ENCODE results near the gene DCLK2.

DCLK2 gene

GRCh38 chr4:150212927-150213326 is 134.7 kb downstream of the DCLK2 start:
- Histone ChIP-seq H3K4me1 (ENCODE audit: insufficient read depth, low read length) (peaks cover 4% of the 10 kb centered on the region), H3K36me3 (ENCODE audit: insufficient read depth, low read depth, low read length) (no peaks in the 10 kb centered on the region), H3K9me3 (ENCODE audit: insufficient read depth, low read depth, low read length) (no peaks in the 10 kb centered on the region), H3K27me3 (ENCODE audit: insufficient read depth, low read length) (no peaks in the 10 kb centered on the region), H3K27ac (ENCODE audit: low read length) (no peak overlapping the region), H3K4me3 (ENCODE audit: low read length) (no peak overlapping the region), H3K9ac (ENCODE audit: low read depth, low read length) (no peak overlapping the region)

DNA sequence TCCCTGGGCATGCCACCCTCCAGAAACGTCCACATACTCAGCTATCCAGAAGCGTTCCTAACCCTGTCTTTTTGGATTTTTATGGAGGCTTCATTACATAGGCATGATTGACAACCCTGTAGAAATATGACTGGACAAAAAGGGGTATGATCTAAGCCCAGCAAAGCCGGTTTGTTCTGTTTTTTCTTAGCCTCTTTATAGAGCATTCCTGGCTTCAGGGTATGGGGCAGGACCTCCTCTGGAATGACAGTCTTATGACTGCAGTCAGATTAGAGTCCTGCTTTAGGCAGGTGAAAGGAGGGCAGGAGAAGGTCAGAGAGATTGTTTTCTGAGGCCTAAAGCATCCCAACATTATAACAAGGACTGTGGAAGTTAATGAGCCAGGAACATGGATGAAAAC is 137.4 kb downstream of the DCLK2 start:
- no peak overlapping the region for H3K9ac ChIP-seq (ENCODE audit: low read depth, low read length)
- no peak overlapping the region for H3K27ac ChIP-seq (ENCODE audit: low read length)
- H3K36me3 ChIP-seq (ENCODE audit: insufficient read depth, low read depth, low read length): no peaks in the 10 kb centered on the region
- no peak overlapping the region for H3K4me3 ChIP-seq (ENCODE audit: low read length)
- no peaks in the 10 kb centered on the region for H3K9me3 ChIP-seq (ENCODE audit: insufficient read depth, low read depth, low read length)
- peaks cover 4% of the 10 kb centered on the region for H3K4me1 ChIP-seq (ENCODE audit: insufficient read depth, low read length)
- H3K27me3 ChIP-seq (ENCODE audit: insufficient read depth, low read length): no peaks in the 10 kb centered on the region

GRCh38 chr4:150216726-150217125 is 138.5 kb downstream of the DCLK2 start:
- no peaks in the 10 kb centered on the region for H3K36me3 ChIP-seq (ENCODE audit: insufficient read depth, low read depth, low read length)
- no peak overlapping the region for H3K27ac ChIP-seq (ENCODE audit: low read length)
- no peaks in the 10 kb centered on the region for H3K9me3 ChIP-seq (ENCODE audit: insufficient read depth, low read depth, low read length)
- no peak overlapping the region for H3K4me3 ChIP-seq (ENCODE audit: low read length)
- no peak overlapping the region for H3K9ac ChIP-seq (ENCODE audit: low read depth, low read length)
- no peaks in the 10 kb centered on the region for H3K27me3 ChIP-seq (ENCODE audit: insufficient read depth, low read length)
- peaks cover 4% of the 10 kb centered on the region for H3K4me1 ChIP-seq (ENCODE audit: insufficient read depth, low read length)

- no peak overlapping the region for H3K27ac ChIP-seq (ENCODE audit: low read length)
- H3K4me3 ChIP-seq (ENCODE audit: low read length): no peak overlapping the region
- H3K36me3 ChIP-seq (ENCODE audit: insufficient read depth, low read depth, low read length): no peaks in the 10 kb centered on the region
- H3K4me1 ChIP-seq (ENCODE audit: insufficient read depth, low read length): peaks cover 4% of the 10 kb centered on the region
- H3K9me3 ChIP-seq (ENCODE audit: insufficient read depth, low read depth, low read length): no peaks in the 10 kb centered on the region
- H3K27me3 ChIP-seq (ENCODE audit: insufficient read depth, low read length): no peaks in the 10 kb centered on the region
- no peak overlapping the region for H3K9ac ChIP-seq (ENCODE audit: low read depth, low read length)
Measured at GRCh38 chr4:150217192-150217591, 138.9 kb downstream of the DCLK2 start.

- Histone ChIP-seq H3K27ac (ENCODE audit: low read length) (no peak overlapping the region), H3K4me3 (ENCODE audit: low read length) (no peak overlapping the region)
Measured at GRCh38 chr4:150217808-150218207, 139.6 kb downstream of the DCLK2 start.

GRCh38 chr4:150218447-150218846 is 140.2 kb downstream of the DCLK2 start:
- Histone ChIP-seq H3K4me3 (ENCODE audit: low read length) (no peak overlapping the region), H3K27ac (ENCODE audit: low read length) (no peak overlapping the region), H3K9ac (ENCODE audit: low read depth, low read length) (no peak overlapping the region), H3K9me3 (ENCODE audit: insufficient read depth, low read depth, low read length) (no peaks in the 10 kb centered on the region), H3K27me3 (ENCODE audit: insufficient read depth, low read length) (no peaks in the 10 kb centered on the region), H3K4me1 (ENCODE audit: insufficient read depth, low read length) (peaks cover 4% of the 10 kb centered on the region; the same call in 1 of the 2 replicates), H3K36me3 (ENCODE audit: insufficient read depth, low read depth, low read length) (no peaks in the 10 kb centered on the region)

More at GRCh38 chr4:150217808-150218207, 139.6 kb downstream of the DCLK2 start:
- Histone ChIP-seq H3K27me3 (ENCODE audit: insufficient read depth, low read length) (no peaks in the 10 kb centered on the region), H3K9ac (ENCODE audit: low read depth, low read length) (no peak overlapping the region), H3K4me1 (ENCODE audit: insufficient read depth, low read length) (peaks cover 4% of the 10 kb centered on the region; the same call in 1 of the 2 replicates), H3K36me3 (ENCODE audit: insufficient read depth, low read depth, low read length) (no peaks in the 10 kb centered on the region), H3K9me3 (ENCODE audit: insufficient read depth, low read depth, low read length) (no peaks in the 10 kb centered on the region)

GRCh38 chr4:150219841-150220240 is 141.6 kb downstream of the DCLK2 start:
- H3K4me1 ChIP-seq (ENCODE audit: insufficient read depth, low read length): peaks cover 7% of the 10 kb centered on the region; the same call in 1 of the 2 replicates
- H3K4me3 ChIP-seq (ENCODE audit: low read length): no peak overlapping the region
- H3K27me3 ChIP-seq (ENCODE audit: insufficient read depth, low read length): no peaks in the 10 kb centered on the region
- H3K36me3 ChIP-seq (ENCODE audit: insufficient read depth, low read depth, low read length): no peaks in the 10 kb centered on the region
- H3K9ac ChIP-seq (ENCODE audit: low read depth, low read length): no peak overlapping the region
- no peak overlapping the region for H3K27ac ChIP-seq (ENCODE audit: low read length)
- H3K9me3 ChIP-seq (ENCODE audit: insufficient read depth, low read depth, low read length): no peaks in the 10 kb centered on the region

GRCh38 chr4:150224896-150225591 is 146.8 kb downstream of the DCLK2 start:
- no peak overlapping the region for H3K27ac ChIP-seq (ENCODE audit: low read length)
- no peak overlapping the region for H3K9ac ChIP-seq (ENCODE audit: low read depth, low read length)
- peaks cover 16% of the 10 kb centered on the region; the same call in 1 of the 2 replicates for H3K4me1 ChIP-seq (ENCODE audit: insufficient read depth, low read length)
- H3K27me3 ChIP-seq (ENCODE audit: insufficient read depth, low read length): no peaks in the 10 kb centered on the region
- H3K9me3 ChIP-seq (ENCODE audit: insufficient read depth, low read depth, low read length): no peaks in the 10 kb centered on the region
- no peaks in the 10 kb centered on the region; the same call in 1 of the 2 replicates for H3K36me3 ChIP-seq (ENCODE audit: insufficient read depth, low read depth, low read length)
- H3K4me3 ChIP-seq (ENCODE audit: low read length): no peak overlapping the region

DNA sequence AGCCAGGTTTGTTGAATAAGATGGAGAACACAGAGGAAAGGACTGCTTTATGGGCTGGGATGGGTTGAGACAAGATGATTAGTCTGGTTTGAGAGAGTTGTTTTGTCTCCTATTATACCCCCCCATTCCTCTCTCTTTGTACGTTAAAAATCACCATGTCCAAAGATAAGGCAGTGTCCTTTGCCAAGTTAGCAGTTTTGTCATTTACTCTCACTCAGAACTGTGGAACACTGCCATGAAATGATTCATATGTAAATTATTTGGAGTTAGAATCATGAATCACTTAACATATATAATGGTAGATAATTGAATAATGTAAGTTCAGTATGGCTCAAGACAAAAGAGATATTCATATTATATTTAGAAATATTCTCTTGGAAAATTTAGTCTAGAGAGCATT is 151.3 kb downstream of the DCLK2 start:
- Histone ChIP-seq H3K9ac (ENCODE audit: low read depth, low read length) (no peak overlapping the region), H3K4me3 (ENCODE audit: low read length) (no peak overlapping the region), H3K4me1 (ENCODE audit: insufficient read depth, low read length) (peaks cover 23% of the 10 kb centered on the region; the same call in 1 of the 2 replicates), H3K27ac (ENCODE audit: low read length) (no peak overlapping the region), H3K9me3 (ENCODE audit: insufficient read depth, low read depth, low read length) (no peaks in the 10 kb centered on the region), H3K27me3 (ENCODE audit: insufficient read depth, low read length) (no peaks in the 10 kb centered on the region), H3K36me3 (ENCODE audit: insufficient read depth, low read depth, low read length) (no peaks in the 10 kb centered on the region; the same call in 1 of the 2 replicates)

- Histone ChIP-seq H3K4me3 (ENCODE audit: low read length) (no peak overlapping the region), H3K27ac (ENCODE audit: low read length) (no peak overlapping the region), H3K9me3 (ENCODE audit: insufficient read depth, low read depth, low read length) (no peaks in the 10 kb centered on the region), H3K9ac (ENCODE audit: low read depth, low read length) (no peak overlapping the region), H3K27me3 (ENCODE audit: insufficient read depth, low read length) (no peaks in the 10 kb centered on the region), H3K36me3 (ENCODE audit: insufficient read depth, low read depth, low read length) (no peaks in the 10 kb centered on the region; the same call in 1 of the 2 replicates), H3K4me1 (ENCODE audit: insufficient read depth, low read length) (peaks cover 15% of the 10 kb centered on the region; the same call in 1 of the 2 replicates)
Measured at GRCh38 chr4:150230561-150230960, 152.3 kb downstream of the DCLK2 start.

DNA sequence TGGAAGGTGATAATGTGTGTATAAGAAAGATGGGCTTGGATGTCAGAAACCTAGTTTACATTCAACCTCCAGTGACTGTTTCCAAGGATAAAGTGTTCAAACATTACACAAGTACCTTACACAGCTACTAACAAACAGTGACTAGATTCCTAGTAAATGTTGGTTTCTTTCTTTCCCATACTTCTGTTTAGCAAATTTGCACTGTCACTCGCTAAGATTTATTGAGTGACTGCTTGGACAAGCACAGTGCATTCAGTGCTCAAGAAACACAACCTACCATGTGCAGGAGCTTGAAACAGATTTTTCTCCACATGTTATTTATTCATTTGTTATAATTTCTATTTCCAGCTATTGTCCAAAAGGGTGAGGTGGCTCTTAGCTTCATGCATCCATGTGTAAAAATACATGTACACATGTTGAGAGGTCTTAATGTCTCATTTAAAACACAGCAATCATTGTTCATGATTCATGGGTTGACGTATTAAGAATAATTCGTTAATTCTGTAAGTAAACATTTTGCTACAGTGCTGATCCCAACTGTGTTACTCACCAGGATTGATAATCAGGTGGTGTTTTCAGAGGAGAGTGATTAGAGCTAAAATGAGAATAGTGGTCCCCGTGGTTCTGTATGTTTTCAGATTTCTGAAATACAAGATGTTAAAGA is 153.0 kb downstream of the DCLK2 start:
- Histone ChIP-seq H3K4me3 (ENCODE audit: low read length) (no peak overlapping the region), H3K27ac (ENCODE audit: low read length) (no peak overlapping the region), H3K36me3 (ENCODE audit: insufficient read depth, low read depth, low read length) (no peaks in the 10 kb centered on the region; the same call in 1 of the 2 replicates), H3K9me3 (ENCODE audit: insufficient read depth, low read depth, low read length) (no peaks in the 10 kb centered on the region), H3K9ac (ENCODE audit: low read depth, low read length) (no peak overlapping the region), H3K4me1 (ENCODE audit: insufficient read depth, low read length) (peaks cover 18% of the 10 kb centered on the region; the same call in 1 of the 2 replicates), H3K27me3 (ENCODE audit: insufficient read depth, low read length) (no peaks in the 10 kb centered on the region)

GRCh38 chr4:150232029-150232428 is 153.8 kb downstream of the DCLK2 start:
- peaks cover 19% of the 10 kb centered on the region; the same call in 1 of the 2 replicates for H3K4me1 ChIP-seq (ENCODE audit: insufficient read depth, low read length)
- H3K27me3 ChIP-seq (ENCODE audit: insufficient read depth, low read length): no peaks in the 10 kb centered on the region
- no peak overlapping the region for H3K4me3 ChIP-seq (ENCODE audit: low read length)
- H3K27ac ChIP-seq (ENCODE audit: low read length): no peak overlapping the region
- no peak overlapping the region for H3K9ac ChIP-seq (ENCODE audit: low read depth, low read length)
- H3K9me3 ChIP-seq (ENCODE audit: insufficient read depth, low read depth, low read length): no peaks in the 10 kb centered on the region
- no peaks in the 10 kb centered on the region; the same call in 1 of the 2 replicates for H3K36me3 ChIP-seq (ENCODE audit: insufficient read depth, low read depth, low read length)

All from iPS-20b (cell line).